Measurements from ENCODE around the gene COL8A1.
"Not testable (repeated sequence)": the region's sequence is repeated elsewhere in the genome, so short reads cannot be mapped to it uniquely, and the experiment has no call there.

The COL8A1 gene

DNA sequence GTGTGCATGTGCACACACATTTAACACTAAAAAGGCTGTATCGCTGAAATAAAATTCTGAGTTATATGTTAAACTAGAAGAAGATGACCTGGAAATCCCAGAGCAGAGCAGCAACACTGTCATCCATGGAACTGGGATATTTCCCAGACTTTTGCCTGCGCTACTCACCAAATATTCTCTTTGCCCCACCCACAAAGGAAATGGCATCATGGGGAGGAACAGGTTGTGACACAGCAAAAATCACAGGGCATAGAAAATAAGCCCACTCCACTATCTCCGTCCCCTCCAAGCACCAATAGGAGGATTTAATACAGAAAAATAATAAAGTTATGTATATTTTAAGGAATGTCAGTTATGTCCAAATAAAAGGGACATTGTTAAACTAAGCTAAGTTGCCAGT is 71.7 kb downstream of the COL8A1 start:
- DNase-seq, result no peak

GRCh38 chr3:99711351-99711750 is 73.0 kb downstream of the COL8A1 start:
- no peak for DNase-seq

DNA sequence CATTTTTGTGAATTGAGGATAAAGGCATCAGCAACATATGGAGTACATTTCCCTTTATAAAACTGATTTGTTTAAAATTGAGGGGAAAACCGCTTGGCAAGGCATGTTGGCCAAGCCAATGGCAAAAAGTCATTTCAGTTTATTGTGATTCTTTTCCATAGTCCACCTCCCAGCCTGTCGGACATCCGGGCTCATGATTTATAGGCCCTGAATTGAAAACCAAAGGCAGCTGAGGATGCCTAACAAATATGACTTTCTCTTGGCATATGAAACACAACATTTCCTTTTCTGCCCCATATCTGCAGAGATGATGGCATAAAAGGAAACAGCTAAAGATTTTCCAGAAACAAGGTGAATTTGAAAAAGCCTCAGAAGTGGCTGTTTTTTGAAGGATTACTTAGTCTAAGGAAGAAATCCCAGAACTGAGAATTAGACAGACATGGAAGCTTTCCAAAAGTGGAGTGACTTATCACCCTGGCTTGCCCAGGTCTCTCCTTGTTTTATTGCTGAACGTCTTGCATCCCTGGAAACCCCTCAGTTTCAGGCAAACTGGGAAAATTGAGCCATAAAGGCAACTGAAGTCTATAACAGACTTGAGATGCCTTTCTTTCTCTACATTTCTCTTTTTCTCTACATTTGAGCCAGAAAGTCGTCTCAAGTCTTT is 74.0 kb downstream of the COL8A1 start:
- DNase-seq, result no peak

GRCh38 chr3:99713440-99713839 is 75.0 kb downstream of the COL8A1 start:
- DNase-seq, result no peak

DNA sequence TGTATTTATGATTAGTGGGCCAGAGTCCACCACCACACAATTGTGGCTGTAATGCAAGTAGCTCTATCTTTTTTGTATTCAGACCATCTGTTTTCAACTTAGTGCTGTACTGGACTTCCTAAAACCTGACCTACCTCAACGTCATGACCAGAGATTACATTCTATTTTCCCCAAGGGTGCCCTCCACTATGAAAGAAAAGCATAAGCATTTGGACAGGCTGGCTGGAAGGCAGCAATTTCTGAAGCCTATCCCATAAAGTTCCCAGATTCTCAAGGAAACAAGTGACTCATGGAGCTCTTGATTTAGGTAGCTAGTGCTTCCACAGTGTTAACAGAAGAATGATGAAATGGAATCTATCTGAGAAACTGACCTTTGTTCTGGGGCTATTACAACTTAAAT is 75.8 kb downstream of the COL8A1 start:
- DNase-seq, result no peak

DNA sequence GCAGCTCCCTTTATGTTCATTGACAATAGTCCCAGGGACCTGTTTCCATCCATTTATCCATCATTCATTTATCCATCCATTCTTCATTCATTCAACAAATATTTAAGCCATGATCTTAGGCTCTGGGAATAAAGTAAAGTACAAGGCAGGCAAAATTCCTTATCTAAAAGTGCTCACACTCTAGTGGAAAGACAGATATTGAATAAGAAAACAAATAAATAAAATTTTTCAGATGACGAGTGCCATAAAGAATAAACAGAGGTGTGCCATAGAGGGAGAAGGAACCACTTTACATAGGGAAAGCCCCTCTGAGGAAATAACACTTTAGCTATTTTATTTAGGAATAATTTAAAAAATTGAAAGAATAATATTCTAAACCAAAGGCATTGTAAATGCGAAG is 76.2 kb downstream of the COL8A1 start:
- no peak for DNase-seq

DNA sequence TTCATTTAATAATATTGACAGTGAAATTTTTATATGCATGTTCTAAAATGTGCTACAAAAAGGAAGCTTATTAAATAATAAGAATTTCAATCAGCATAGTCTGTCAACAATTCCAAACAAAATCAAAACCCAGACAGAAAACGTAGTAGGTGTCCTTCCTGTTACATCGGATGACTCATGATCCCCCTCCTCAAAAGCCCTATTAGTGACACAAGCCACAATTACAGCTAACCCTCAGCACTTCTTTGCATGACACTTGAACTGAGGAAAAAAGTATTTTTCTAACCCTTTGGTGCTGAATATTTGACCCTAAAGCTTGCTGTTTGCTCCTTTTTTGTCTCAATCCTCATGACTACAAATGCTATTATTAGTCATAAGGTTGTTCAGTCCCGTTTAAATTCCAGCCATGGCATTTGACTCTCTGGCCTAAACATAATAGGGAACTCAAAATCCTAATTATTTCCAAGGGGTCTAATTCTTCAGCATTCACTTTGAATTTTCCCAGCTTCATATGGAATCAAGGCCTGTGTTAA is 78.1 kb downstream of the COL8A1 start:
- no peak for DNase-seq

DNA sequence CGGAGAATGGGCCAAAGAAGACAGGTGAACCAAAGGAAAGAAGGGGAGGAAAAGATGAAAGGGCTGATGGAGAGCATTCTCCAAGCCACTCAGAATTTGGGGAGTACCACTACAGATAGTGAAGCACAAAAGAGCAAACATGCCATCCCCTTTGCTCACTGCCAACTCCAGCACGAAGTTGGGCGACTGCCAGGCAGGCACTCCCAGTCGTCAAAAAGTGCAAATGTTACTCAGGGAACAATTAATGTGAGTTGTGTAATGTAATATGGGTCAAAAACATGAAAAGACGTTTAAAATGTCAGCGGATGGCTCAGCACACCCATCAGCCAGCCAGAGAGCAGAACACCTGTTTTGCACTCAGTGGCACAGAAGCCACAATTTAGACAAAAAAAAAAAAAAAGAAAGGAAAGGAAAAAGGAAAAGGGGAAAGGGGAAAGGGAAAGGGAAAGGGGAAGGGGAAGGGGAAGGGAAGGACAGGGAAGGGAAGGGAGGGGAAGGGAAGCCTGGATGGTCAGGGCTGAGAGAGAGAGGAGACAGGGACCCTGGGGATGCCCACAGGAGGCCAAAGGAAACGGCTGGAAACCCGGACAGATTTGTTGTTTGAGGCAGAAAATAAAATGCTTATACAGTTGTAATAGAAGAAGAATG is 82.7 kb downstream of the COL8A1 start:
- no peak for DNase-seq

DNA sequence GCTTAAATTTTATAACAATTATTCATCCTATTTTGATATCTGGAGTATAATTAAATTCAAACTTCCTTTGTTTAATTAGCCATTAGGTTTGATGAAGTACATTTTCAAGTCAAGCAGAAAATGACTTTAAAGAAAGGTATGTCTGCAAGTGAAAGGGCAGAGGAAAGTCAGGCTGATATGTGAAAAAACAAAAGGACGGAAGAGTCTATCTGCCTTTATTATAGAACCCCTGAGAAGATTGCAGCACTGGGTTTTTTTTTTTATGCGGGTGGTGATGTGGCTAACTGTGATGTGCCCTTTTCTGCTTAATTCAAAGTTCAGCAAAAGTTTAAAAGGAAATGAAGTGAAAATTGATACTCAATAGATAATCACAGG is 83.2 kb downstream of the COL8A1 start:
- no peak for DNase-seq

- no peak for DNase-seq
These were observed 85.9 kb downstream of the COL8A1 start for GRCh38 chr3:99724276-99724675.

- DNase-seq, result no peak
These were observed 92.5 kb downstream of the COL8A1 start for GRCh38 chr3:99730870-99731269.

- no peak for DNase-seq
These were observed 93.1 kb downstream of the COL8A1 start for GRCh38 chr3:99731499-99731898.

- not testable (repeated sequence) for DNase-seq
These were observed 102.0 kb downstream of the COL8A1 start for GRCh38 chr3:99740371-99740770.

DNA sequence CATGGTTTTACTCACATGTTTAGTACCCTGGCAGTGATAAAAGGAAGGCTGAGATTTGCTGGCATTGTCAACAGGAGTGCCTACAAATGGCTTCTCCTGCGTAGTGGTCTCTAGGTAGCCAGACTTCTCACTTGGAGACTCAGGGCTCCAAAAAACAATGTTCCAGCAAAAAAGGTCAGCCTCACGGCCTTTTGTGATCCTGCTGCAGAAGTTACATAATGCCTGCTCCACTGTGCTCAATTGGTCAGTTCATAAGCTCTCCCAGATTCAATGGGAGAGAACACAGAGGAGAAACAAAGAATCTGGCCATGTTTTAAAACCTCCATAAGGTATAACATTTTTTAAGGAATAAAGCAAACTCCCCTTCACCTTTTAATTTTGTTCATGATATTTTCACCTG is 103.2 kb downstream of the COL8A1 start:
- DNase-seq, result no peak

- DNase-seq, result no peak
These were observed 109.5 kb downstream of the COL8A1 start for GRCh38 chr3:99747915-99748314.

DNA sequence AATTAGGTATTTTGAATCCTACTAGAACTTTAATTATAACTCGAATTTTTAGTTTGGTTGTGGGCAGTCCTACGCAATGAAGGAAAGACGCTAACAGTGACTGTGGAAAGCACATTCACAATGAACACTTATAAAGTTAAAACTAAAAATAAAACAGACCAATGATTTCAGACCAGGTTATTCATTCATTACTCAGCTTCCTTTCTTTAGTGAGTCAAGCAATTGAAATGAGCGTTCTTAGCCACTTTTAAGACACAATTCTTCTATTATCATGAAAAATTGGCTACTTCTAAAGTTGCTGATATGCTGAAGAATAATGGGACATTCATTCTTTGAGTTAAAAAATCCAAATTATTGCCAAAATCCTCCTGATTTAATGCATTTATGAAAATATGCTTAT is 113.3 kb downstream of the COL8A1 start:
- no peak for DNase-seq

GRCh38 chr3:99753268-99753975 is 115.0 kb downstream of the COL8A1 start:
- peak; percentile 4 to 28 for DNase-seq

- no peak for DNase-seq
These were observed 117.4 kb downstream of the COL8A1 start for GRCh38 chr3:99755831-99756230.

GRCh38 chr3:99757966-99758365 is 119.6 kb downstream of the COL8A1 start:
- DNase-seq, result no peak

DNA sequence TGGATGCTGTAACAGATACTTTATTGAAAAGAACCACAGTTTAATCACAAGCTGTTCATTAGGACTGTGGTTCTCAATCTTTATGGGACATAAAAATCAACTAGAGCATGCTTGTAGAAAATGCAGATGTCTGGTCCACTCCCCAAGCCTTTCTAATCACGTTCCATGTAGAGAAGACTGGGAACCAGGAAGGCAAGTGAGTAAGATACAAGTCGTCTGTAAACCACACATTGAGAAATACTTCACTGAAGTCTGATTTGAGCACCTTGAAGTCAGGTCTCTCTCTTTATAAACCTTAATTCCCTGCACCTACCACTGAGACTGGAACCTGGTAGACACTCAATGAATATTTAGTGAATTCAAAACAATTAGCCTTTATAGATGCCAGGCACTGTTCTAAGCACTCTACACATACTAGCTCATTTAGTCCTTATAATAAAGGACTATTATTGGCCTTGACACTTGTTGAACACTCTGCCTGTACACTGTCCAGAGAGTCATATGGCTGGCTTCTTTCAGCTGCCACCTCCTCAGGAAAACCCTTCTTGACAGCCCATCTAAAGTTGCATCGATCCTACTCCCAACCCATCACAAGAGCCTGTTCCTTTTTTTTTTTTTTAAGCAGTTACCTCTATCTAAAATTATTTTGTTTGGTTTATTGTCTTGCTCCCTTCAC is 120.2 kb downstream of the COL8A1 start:
- DNase-seq, result no peak

DNA sequence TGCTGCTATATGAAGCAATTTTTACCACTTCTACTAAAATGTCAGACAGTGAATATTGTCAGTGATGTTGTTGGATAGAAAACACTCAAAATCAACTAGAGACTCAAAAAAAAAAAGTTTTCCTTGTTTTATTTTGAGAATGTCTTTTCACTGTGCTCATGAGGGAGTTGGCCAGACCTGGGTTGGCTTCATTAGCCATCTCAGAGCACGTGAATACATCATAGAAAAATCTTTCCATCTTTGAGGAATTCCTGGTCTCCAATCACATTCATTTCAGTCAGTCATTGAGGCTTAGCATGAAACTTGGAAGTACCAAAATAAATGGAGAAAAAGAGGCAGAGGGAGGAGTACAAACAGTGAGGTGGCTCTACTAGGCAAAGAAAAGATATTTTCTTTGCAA is 121.6 kb downstream of the COL8A1 start:
- no peak for DNase-seq

DNA sequence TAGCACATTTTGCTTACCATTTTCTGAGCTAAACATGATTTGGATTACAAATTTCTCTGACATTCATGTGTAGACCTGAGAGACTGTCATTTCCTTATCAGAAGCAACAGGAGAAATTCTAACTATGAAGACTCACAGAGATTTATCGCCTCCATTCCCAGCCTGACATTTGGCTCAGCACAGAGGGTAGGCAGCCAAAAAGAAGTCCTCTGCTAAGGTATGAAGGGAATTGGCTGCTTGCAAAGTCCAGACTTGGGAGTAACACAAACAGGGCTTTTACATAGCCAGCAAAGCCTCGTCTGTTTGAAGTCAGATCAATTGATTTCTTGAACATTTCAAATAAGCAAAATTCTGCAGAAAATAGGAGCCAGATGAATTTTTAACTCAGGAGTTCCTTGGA is 122.2 kb downstream of the COL8A1 start:
- no peak for DNase-seq

DNA sequence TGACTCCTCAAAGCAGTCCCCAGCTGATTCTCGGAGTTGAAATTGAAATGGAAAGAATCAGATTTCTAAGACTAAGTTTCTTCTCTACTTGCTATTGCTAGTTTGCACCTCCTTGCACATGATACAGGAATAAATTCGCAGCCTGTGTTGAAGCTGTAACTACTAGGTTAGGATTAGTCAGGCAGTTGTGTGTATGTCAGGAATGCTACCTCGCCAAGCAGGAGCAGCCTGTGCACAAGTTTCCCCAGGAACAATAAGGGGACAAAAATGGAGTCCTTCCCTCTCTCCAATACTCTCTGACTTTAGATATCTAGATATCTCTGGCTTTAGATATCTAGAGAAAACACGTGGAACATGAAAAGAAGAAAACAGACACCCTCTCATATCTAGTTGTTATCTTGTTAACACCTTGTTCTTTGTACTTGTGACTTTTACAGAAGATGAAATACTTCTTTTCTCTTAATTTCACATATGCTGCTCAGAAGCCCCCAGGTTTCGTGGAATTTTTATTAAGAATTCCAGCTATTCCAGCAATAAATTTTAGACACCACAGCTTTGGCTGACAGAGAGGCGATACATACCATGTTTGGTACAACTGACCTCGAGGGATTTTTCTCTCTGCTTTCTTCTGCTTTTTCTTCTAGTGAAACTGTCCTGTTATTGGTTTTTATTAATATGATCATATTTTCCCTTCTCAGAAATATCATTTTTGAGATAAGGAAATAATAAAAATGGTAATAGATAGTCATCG is 123.2 kb downstream of the COL8A1 start:
- DNase-seq, result no peak

Data from inflammatory macrophage (primary cell).